Endothelial cell of hepatic sinusoid (primary cell): Measurements from ENCODE around the gene STAG1.
"Not testable (repeated sequence)": the region's sequence is repeated elsewhere in the genome, so short reads cannot be mapped to it uniquely, and the experiment has no call there.

ENCODE experiments used
- in situ Hi-C: cut with HindIII; loops from 2 replicates; pipeline ENCODE4 v1.10.0; 2017; ENCODE audit warnings: low sequenced_read_pairs

Gene STAG1

DNA sequence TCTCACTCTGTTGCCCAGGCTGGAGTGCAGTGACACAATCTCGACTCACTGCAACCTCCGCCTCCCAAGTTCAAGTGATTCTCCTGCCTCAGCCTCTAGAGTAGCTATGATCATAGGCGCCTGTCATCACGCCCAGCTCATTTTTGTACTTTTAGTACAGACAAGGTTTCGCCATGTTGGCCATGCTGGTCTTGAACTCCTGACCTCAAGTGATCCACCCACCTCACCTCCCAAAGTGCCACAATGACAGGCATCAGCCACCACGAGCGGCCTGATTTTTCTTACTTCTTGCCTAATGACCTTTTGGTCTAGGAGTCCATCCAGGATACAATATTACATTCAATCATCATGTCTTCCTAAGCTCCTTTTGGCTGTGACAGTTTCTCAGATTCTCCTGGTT, 146.0 kb downstream of the STAG1 start:
- in situ Hi-C loops, result not testable (repeated sequence)

DNA sequence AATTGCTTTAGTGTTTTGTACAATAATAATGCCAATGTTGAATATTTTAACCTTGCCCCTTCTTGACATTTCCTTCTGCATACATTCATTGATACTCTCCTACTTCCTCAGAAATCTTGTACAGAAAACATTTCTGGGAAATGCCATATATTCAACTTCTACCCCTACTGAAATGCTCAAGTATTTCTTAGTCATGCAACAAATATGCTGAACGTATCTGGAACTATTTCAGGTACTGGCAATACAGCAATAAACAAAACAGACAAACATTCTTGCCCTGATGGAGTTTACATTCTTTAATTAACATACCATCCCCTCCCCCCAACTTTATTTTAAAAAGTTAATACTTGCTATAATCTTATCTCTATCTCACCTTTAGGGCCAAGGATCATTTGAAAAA, 147.2 kb downstream of the STAG1 start:
- in situ Hi-C loops, result no loop called here

DNA sequence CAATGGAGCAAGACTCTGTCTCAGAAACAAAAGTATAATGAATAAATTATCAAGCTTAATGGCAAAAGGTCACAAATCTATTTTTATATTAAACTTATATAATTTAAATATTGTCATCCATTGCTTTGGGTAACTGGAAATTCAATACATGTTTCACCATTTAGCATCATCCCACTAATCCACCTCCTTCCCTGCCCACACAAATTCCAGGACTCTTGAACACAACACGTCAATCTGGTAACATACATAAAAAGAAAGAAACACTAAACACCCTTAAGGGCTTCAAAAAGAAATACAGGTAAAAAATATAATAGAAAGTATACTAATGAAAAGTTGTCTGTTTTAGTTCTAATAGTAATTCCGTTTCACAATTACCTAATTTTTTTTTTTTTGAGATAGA, 149.4 kb downstream of the STAG1 start:
- in situ Hi-C loops, result no loop called here

DNA sequence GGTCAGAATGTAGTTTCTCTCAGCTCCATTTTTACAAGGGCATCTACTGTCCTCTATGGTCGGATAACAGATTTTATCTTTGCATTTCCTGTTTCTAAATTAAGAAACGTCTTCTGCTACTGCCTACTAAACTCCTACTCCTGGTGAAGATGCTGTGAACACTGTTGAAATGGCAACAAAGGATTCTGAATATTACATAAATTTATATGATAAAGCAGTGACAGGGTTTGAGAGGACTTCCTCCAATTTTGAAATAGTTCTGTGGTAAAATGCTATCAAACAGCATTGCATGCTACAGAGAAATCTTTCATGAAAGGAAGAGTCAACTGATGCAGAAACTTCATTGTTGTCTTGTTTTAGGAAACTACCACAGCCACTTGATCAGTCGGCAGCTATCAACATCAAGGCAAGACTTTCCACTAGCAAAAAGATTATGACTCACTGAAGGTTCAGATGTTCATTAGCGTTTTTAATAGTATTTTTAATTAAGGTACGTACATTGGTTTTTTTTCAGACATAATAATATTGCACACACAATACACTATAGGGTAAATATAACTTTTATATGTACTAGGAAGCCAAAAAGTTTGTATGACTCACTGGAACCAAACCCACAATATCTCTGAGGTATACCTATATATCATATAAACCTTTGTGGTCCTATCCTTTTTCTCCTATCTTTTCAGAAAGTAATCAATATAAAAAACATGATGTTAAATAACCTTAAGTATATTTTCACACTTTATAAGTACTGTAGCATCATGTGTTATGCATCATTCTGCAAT, 156.1 kb downstream of the STAG1 start:
- in situ Hi-C loops, result no loop called here

DNA sequence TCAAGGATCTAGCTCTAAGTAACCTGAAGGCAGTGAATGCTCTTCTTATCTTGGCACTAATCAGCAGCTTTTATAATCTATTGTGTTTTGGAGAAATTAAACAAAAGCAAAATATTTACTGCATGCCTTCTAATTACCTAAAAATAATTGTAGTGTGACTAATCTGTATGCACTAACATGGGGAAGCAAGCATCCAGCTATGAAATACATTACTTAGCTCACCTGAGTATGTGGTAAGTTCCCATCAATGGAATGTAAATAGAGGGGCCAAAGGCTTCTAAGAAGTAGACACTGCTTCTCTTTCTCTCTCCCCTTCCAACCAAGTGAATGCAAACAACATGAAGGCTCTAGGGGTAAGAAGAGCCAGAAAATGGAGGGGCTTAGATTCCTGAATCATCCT, 165.6 kb downstream of the STAG1 start:
- in situ Hi-C loops, result no loop called here

DNA sequence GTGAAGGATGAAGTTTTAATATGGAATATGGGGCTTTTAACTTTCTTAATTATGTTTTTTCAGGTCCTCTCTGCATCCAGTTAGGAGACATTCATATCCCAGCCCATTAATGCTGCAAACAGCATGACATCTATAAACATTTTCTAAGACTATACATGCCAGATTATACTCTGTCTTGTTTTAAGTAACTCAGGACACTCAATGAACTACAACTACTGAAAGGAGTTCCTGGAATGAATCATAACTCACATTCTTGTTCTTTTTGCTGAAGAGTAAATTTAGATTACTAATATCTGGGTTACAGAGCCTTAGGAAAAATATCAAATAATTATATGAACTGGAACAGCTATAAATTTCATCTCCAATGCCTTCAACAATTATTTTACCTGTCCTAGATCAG, 167.4 kb downstream of the STAG1 start:
- in situ Hi-C loops, result no loop called here

DNA sequence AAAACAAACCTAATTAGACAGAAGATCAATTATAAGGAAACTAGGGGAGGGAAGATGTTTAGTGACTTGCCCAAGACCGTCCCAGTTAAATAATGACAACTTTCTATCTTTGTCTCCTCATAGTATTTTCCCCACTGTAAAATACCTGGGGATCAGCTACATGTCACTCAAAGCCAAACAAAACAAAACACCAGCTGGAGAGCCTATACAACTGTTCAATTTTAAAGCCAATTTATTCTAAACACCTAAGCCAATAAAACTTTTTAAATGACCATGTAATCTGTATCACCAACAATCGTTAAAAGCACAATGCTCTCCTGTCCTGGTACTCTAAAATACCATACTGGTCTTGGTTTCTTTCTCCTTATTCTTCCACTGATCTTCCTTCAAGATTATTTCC, 168.4 kb downstream of the STAG1 start:
- in situ Hi-C loops, result no loop called here

DNA sequence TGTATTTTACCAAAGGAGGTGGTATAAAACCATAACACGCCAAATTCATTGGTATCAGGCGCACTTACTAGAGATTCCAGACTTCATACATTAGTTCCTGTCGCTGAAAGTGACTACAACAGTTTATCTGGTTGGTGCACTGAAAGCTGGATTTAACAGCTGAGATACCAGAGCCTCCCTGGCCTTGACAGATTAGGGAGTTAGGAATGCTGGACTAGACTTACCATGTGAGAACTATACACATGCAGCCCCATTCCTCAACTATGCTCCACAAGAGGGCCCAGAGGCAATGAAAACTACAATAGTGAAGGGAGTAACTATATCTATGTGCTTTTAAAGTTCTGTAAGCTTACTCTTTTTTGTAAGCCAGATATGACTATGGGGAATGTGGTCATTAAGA, 174.4 kb downstream of the STAG1 start:
- in situ Hi-C loops, result no loop called here

DNA sequence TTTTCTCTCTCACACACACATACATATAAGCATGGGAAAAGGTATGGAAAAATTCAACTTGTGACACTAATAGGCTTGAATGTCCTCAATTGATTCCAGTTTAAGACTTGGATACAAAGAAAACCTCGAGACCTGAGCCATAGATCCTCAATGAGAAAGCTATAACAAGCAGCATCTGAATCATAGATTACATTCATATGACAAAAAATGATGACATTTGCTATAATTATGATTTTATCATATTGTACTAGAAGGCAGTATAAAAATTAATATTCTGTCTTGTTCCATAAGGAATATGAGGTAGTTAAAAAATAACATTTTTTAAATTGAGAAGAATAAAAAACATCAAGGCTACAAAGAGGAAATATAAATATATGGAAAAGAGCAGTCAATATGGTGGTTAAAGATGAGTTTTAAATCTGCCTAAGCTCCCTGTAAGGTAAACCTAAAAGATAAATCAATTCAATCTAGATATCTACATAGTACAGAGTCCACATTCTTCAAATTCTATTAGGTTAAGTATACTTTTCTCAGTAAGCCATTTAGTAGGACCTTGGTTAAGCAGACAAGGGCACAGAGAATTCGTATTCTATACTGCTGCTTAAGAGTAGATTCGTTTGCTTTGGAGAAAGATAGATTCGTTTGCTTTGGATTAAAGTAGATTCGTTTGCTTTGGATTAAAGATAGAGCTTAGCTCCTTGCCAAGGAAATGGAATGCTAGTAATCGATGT, 175.7 kb downstream of the STAG1 start:
- in situ Hi-C loops, result no loop called here

DNA sequence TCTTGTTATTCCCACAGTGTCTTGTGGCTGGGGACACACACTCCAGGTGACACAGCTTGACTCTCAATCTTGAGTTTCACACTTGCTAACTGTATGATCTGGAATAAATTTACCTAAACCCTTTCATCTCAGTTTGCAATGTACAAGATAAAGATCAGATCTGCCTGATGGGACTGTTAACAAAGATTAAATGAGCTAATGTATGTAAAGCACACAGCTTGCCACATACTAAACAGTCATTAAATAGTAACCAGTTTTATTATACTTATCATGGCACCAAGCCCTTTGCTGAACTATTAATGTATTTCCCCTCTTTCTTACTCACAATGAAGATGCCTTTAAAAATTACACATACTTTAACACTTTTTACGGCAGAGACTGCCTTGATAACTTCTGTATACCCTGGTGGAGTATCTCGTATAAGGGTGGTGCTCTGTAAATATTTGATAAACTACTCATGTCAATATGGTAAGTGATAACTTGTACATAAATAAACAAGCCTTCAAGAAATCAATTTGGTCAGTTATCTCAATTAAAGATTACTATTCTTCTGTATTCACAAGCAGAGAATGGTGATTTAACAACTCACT, 184.5 kb downstream of the STAG1 start:
- in situ Hi-C loops, result no loop called here

DNA sequence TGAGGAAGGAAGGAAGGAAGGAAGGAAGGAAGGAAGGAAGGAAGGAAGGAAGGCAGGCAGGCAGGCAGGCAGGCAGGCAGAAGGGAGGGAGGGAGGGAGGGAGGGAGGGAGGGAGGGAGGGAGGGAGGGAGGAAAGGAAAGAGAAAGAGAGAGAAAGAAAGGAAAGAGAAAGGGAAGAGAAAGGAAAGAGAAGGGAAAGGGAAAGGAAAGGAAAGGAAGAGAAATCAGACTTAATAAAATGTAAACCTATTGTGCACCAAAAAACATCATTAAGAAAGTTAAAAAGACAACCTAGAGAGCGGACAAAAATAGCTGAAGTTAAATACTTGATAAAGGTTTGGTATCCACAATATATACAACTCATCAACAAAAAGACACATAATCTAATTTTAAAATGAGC, 187.2 kb downstream of the STAG1 start:
- in situ Hi-C loops, result not testable (repeated sequence)

DNA sequence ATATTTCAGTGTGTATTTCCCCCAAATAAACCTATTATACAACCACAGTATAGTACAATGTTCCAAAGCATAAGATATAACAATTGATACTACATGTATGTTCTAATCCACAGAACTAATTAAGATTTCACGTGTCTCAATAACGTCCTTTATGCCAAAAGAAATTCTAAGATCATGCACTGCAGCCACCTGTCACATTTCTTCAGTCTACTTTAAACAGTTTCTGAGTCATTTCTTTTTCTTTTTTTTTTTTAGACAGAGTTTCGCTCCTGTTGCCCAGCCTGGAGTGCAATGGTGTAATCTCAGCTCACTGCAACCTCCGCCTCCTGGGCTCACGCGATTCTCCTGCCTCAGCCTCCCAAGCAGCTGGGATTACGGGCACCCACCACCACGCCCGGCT, 190.2 kb downstream of the STAG1 start:
- in situ Hi-C loops, result no loop called here

DNA sequence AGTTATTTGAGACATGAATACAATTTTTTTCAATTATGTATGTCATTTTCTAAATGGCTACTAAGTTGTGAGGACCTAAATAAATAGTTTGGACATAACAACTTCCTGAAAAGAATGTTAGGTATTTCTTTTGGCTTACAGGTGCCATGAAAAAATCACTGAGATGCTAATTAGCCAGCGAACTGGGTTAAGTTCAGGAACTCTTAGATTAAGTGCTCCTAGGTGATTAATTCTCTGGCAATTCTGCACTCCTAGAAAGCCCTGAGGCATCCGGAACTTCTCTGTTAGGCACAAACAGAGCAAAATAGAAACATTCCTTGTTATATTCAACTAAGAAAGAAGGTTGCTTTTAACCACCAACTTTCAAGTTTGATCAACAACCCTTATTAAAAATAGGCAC, 192.3 kb downstream of the STAG1 start:
- in situ Hi-C loops, result no loop called here

DNA sequence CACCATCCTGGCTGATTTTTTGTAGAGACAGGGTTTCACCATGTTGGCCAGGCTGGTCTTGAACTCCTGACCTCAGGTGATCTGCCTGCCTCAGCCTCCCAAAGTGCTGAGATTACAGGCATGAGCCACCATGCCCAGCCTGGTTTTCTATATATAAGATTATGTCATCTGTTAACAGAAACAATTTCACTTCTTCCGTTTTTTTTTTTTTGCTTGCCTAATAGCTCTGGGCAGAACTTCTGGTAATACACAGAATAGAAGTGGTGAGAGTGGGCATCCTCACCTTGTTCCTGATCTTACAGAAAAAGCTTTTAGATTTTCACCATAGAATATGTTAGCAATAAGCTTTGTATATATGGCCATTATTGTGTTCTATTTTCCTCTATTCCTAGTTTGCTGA, 202.7 kb downstream of the STAG1 start:
- in situ Hi-C loops, result not testable (repeated sequence)

DNA sequence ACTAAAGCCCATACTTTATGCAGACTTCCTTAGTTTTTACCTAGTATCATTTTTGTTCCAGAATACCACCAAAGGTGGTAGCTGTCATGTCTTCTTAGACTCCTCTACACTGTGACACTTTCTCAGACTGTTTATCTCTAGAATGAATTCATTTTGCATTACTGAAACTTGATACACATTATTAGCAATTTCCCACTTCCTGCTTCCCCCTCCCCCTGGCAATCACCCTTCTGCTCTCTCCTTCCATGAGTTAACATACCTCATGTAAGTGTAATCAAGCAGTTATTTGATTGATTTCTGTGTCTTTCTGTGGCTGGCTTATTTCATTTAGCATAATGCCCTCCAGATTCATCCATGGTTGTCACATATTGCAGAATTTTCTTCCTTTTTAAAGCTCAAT, 204.9 kb downstream of the STAG1 start:
- in situ Hi-C loops, result no loop called here

DNA sequence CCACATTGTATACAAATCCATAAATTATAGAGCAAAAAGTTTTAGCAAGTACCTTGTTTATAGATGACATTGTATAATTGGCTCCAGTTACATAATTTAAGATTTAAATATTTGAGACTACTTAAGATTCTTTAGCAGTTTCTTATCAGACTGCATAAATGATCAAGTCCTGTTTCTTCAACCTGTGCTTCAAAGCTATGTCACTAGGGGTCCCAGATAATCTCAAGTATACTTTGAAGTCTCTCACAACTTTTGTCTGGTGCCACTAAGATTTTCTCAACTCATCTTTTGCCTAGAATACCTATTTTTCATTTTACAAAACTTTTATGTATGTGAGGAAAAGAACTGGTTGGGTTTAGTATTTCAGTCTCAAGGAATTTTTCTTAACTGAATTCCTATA, 205.5 kb downstream of the STAG1 start:
- in situ Hi-C loops, result no loop called here

DNA sequence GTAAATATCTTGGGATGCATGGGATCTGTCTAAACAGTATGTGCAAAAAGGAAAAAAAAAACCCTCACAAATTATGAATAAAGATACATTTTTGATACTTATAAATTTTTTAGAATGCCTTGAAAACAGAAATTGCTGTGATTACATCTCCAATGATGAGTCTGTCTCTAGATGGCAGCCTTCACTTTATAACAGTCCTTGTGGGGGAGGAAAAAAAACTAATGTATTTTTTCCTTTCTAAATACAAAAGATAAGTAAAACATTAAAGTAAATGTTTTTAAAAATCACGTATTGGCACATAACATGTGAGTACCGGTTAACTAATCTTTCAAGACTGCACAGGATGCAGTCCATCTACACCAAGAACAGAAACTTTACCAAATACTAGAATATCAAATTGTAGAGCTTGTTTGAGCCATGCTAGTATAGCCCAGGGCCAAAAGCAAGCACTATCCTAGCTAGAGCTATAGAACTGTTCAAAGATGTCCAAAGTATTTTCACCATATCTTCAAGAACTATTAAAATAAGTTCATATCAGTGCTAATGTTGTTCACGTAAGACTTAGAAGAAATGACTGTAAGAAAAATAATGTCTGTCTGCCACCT, 206.4 kb downstream of the STAG1 start:
- in situ Hi-C loops, result no loop called here

DNA sequence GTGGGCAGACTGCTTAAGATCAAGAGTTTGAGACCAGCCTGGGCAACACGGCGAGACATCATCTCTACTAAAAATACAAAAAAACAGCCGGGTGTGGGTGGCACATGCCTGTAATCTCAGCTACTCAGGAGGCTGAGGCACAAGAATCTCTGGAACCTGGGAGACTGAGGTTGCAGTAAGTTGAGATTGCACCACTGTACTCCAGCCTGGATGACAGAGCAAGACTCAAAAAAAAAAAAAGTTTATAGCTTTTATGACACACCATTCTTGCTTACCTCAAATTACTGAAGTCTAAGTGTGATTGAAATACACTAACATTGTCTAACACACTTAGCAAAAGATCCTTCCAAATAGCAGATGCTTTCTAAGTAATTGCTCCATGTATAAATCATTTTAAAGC, 207.6 kb downstream of the STAG1 start:
- in situ Hi-C loops, result no loop called here

DNA sequence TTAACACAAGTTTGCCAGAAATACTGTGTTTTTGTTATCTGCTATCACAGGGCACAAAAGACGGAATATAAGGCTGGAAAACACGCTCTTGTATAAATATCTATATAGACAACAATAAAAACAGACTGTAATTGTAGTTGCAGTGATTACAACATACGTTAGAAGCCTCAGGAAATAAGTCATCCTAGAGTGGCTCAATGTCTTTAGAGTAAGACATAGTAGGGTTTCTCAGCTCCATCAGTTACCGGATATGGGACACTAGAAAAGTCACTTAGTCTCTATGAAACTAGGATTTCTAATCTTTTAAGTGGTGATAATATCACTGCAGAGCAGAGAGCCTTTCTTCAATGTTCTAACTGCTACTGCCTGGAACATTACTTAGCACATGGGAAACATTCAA, 208.8 kb downstream of the STAG1 start:
- in situ Hi-C loops, result no loop called here

DNA sequence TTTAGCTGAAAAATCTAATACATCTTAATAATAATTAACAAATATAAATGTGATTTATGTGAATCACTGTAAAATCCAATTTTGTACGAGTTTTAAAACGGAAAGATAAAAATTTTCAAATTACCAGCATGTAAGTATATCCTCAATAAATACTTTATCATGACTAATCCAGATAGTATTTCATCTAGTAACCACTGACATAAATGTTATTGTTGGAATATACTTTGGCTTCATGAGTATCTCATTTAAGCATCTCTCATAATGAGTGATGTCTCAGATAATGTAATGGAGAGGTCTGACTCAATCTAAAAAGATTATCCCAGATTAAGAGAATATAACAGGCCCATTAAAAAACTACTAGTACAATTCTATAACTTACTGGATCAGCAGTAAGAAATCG, 216.3 kb downstream of the STAG1 start:
- in situ Hi-C loops, result no loop called here

DNA sequence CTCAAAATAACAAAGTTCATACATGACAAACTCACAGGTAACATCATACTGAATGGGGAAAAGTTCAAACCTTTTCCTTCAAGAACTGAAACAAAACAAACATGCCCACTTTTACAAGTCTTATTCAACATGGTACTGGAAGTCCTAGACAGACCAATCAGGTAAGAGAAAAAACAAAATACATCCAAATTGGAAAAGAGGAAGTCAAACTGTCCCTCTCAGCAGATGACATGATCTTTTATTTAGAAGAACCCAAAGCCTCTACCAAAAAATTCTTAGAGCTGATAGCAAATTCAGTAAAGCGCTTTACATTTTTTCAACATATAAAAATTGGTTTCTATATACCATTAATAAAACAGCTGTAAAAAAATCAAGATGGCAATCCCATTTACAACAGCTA, 219.4 kb downstream of the STAG1 start:
- in situ Hi-C loops, result no loop called here

DNA sequence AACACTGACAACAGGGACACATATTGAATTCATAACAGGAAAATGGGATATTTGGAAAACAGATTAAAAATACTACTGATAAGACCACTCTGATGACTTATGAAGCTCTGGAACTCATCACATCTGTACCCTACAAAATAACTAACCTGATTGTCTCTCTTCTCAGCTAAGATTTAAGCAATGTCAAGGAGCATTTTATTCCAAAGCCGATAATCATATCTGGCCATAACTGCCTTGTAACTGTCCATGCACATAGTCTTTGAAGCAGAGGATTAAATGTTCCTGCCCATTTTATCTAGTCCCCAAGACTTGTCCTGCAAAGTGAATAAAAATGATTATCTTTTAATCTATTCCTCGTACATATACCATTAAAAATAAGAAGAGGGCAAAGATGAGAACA, 234.1 kb downstream of the STAG1 start:
- in situ Hi-C loops, result no loop called here
